ENCODE results near the gene HTT. TPM values are rescaled to one million over a fixed set of nuclear protein-coding genes. Genes with fewer than 3 reads are reported as not detected.

The HTT gene
- total RNA-seq, 1 donor from 2014 or later = 65.2 TPM

DNA sequence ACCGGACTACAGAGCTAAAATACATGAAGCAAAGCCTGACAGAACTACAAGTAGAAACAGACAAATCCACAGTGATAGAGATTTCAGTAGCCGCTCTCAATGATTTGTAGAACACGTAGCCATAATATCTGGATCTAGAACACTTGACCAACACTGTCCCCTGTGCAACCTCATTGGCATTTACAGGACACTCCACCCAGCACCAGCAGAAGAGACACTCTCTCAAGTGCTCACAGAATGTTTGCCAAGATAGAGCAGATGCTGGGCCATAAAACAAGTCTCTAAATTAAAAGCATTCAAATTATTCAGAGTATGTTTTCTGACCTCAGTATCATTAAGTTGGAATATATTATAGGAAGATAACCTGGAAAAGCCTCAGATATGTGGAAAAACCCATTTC, 21.7 kb downstream of the HTT start:
- no peaks in the 10 kb centered on the region for H3K4me1 ChIP-seq (ENCODE audit: insufficient read depth, low read length)
- no peak overlapping the region for H2AFZ ChIP-seq (ENCODE audit: low read depth, low read length)
- H3K27me3 Mint-ChIP-seq (ENCODE audit: low read depth, unreplicated experiment) = no peaks in the 10 kb centered on the region
- peaks cover 9% of the 10 kb centered on the region for H3K36me3 ChIP-seq (ENCODE audit: insufficient read depth, low read length)
- no peak overlapping the region for H3K4me3 ChIP-seq (ENCODE audit: insufficient read depth, low read depth, low read length)
- no peak overlapping the region for H3K27ac ChIP-seq (ENCODE audit: low read depth, low read length)
- H3K4me3 Mint-ChIP-seq (ENCODE audit: unreplicated experiment) = no peak overlapping the region
- no peaks in the 10 kb centered on the region for H3K4me1 Mint-ChIP-seq (ENCODE audit: low read depth, unreplicated experiment)
- H4K20me1 ChIP-seq (ENCODE audit: insufficient read depth, low read length) = peaks cover 47% of the 10 kb centered on the region
- TF ChIP-seq, protein P1, sequence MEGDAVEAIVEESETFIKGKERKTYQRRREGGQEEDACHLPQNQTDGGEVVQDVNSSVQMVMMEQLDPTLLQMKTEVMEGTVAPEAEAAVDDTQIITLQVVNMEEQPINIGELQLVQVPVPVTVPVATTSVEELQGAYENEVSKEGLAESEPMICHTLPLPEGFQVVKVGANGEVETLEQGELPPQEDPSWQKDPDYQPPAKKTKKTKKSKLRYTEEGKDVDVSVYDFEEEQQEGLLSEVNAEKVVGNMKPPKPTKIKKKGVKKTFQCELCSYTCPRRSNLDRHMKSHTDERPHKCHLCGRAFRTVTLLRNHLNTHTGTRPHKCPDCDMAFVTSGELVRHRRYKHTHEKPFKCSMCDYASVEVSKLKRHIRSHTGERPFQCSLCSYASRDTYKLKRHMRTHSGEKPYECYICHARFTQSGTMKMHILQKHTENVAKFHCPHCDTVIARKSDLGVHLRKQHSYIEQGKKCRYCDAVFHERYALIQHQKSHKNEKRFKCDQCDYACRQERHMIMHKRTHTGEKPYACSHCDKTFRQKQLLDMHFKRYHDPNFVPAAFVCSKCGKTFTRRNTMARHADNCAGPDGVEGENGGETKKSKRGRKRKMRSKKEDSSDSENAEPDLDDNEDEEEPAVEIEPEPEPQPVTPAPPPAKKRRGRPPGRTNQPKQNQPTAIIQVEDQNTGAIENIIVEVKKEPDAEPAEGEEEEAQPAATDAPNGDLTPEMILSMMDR (IDR thresholded peaks at IDR 0.05; ENCODE audit: insufficient read depth, low read depth, low read length) = no peak
- no peaks in the 10 kb centered on the region for H3K9me3 Mint-ChIP-seq (ENCODE audit: unreplicated experiment)
- no peak overlapping the region for H3K9ac ChIP-seq (ENCODE audit: low read length)
- H3K4me2 ChIP-seq (ENCODE audit: low read length) = no peak overlapping the region
- DNase-seq (ENCODE audit: low read depth) (no peak), FAIRE-seq (no peak)
- no peaks in the 10 kb centered on the region for H3K27me3 ChIP-seq (ENCODE audit: insufficient read depth, low read length)
- peaks cover 19% of the 10 kb centered on the region for H3K36me3 Mint-ChIP-seq (ENCODE audit: low read depth, unreplicated experiment)
- H3K27ac Mint-ChIP-seq (ENCODE audit: unreplicated experiment) = no peak overlapping the region
- H3K79me2 ChIP-seq (ENCODE audit: insufficient read depth, low read length) = peaks cover 38% of the 10 kb centered on the region
- no peaks in the 10 kb centered on the region for H3K9me3 ChIP-seq (ENCODE audit: insufficient read depth, low read depth, low read length)

GRCh38 chr4:3098346-3098745, 23.9 kb downstream of the HTT start:
- Histone ChIP-seq H4K20me1 (ENCODE audit: insufficient read depth, low read length) (peaks cover 58% of the 10 kb centered on the region), H3K36me3 (ENCODE audit: insufficient read depth, low read length) (peaks cover 12% of the 10 kb centered on the region), H3K27ac (ENCODE audit: low read depth, low read length) (no peak overlapping the region), H3K79me2 (ENCODE audit: insufficient read depth, low read length) (peaks cover 50% of the 10 kb centered on the region), H3K4me3 (ENCODE audit: insufficient read depth, low read depth, low read length) (no peak overlapping the region), H3K4me2 (ENCODE audit: low read length) (no peak overlapping the region), H3K9me3 (ENCODE audit: insufficient read depth, low read depth, low read length) (no peaks in the 10 kb centered on the region), H3K27me3 (ENCODE audit: insufficient read depth, low read length) (no peaks in the 10 kb centered on the region), H3K4me1 (ENCODE audit: insufficient read depth, low read length) (no peaks in the 10 kb centered on the region), H2AFZ (ENCODE audit: low read depth, low read length) (no peak overlapping the region), H3K9ac (ENCODE audit: low read length) (no peak overlapping the region)
- Mint-ChIP-seq H3K4me3 (ENCODE audit: unreplicated experiment) (no peak overlapping the region), H3K9me3 (ENCODE audit: unreplicated experiment) (no peaks in the 10 kb centered on the region), H3K27ac (ENCODE audit: unreplicated experiment) (no peak overlapping the region), H3K4me1 (ENCODE audit: low read depth, unreplicated experiment) (no peaks in the 10 kb centered on the region), H3K27me3 (ENCODE audit: low read depth, unreplicated experiment) (no peaks in the 10 kb centered on the region), H3K36me3 (ENCODE audit: low read depth, unreplicated experiment) (peaks cover 23% of the 10 kb centered on the region)
- DNase-seq (ENCODE audit: low read depth) (no peak), FAIRE-seq (no peak)
- TF ChIP-seq, protein P1 (IDR thresholded peaks at IDR 0.05; ENCODE audit: insufficient read depth, low read depth, low read length) = no peak

DNA sequence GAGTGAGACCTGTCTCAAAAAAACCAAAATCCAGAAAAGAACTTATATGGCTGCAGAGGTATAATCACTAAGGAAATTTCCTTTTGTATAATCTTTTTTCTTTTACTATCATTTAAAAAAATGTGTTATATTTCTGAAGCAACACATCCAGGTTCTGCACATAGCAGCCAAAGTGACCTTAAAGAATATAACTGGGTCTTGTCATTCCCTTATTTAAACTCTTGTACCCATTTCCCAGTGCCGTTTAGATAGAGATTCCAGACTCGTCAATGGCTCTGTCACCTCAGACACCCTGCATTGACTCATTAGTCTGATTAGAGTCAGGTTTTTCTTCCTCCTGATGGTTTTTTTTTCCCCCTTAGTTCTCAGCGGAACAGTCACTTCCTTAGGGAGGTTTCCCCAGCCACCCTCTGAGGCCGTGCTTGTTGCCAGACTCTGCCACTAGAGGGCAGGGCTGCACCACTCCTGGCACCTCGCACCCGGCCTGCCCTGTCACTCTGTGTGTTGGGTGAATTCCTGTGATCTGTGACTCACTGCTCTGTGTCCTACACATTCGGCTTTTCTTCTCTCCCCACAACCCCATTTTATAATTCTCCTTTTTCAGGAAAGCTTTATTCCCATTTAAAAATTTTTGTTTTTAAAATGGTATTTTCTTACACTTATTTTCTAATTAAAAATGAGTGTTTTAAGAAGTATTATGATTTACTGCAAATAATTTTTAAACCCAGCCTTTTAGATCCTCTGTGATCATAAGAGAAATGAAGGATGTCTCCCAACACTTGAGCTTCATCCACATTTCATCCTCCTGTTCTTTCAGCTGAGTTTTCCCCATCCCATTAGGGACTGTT, 32.1 kb downstream of the HTT start:
- H3K27me3 Mint-ChIP-seq (ENCODE audit: low read depth, unreplicated experiment) = no peaks in the 10 kb centered on the region
- peak overlapping the region; percentile 59 for H3K27ac Mint-ChIP-seq (ENCODE audit: unreplicated experiment)
- Histone ChIP-seq H3K9ac (ENCODE audit: low read length) (peak overlapping the region; percentile 27), H3K36me3 (ENCODE audit: insufficient read depth, low read length) (peaks cover 19% of the 10 kb centered on the region), H4K20me1 (ENCODE audit: insufficient read depth, low read length) (peaks cover 45% of the 10 kb centered on the region), H3K9me3 (ENCODE audit: insufficient read depth, low read depth, low read length) (no peaks in the 10 kb centered on the region), H3K27ac (ENCODE audit: low read depth, low read length) (peak overlapping the region; percentile 70), H2AFZ (ENCODE audit: low read depth, low read length) (no peak overlapping the region), H3K79me2 (ENCODE audit: insufficient read depth, low read length) (peaks cover 12% of the 10 kb centered on the region), H3K4me2 (ENCODE audit: low read length) (peak overlapping the region; percentile 4), H3K4me1 (ENCODE audit: insufficient read depth, low read length) (peaks cover 17% of the 10 kb centered on the region), H3K27me3 (ENCODE audit: insufficient read depth, low read length) (no peaks in the 10 kb centered on the region), H3K4me3 (ENCODE audit: insufficient read depth, low read depth, low read length) (no peak overlapping the region)
- TF ChIP-seq, protein P1 (IDR thresholded peaks at IDR 0.05; ENCODE audit: insufficient read depth, low read depth, low read length) = peak; percentile 96
- TF ChIP-seq EZH2 (IDR thresholded peaks at IDR 0.05; ENCODE audit: insufficient read depth, low read length) = no peak
- no peak overlapping the region for H3K4me3 Mint-ChIP-seq (ENCODE audit: unreplicated experiment)
- no peaks in the 10 kb centered on the region for H3K9me3 Mint-ChIP-seq (ENCODE audit: unreplicated experiment)
- H3K4me1 Mint-ChIP-seq (ENCODE audit: low read depth, unreplicated experiment) = peaks cover 16% of the 10 kb centered on the region
- H3K36me3 Mint-ChIP-seq (ENCODE audit: low read depth, unreplicated experiment) = peaks cover 34% of the 10 kb centered on the region
- peak; percentile 76 for DNase-seq (ENCODE audit: low read depth)
- peak; percentile 67 for FAIRE-seq

Data from astrocyte (in vitro differentiated cells and primary cell).